Tibial artery (tissue), 4 donors: ENCODE results near the gene HOXC10.

Experiments
- DNase-seq, 2 donors: peaks; one replicate each; pipeline ENCODE4 v3.0.0-alpha.2; 2019
- H3K27ac ChIP-seq, 2 donors: fragments of 200-600 bp; sonication (generic) in 1 of 2; 1 replicate in 1 of 2; 2 replicates in 1 of 2; pipeline ENCODE4 v1.5.1; 2018 to 2019; ENCODE audit warnings: mild to moderate bottlenecking in 1 of 2
- H3K27me3 ChIP-seq, 2 donors: fragments of 200-600 bp; sonication (generic) in 1 of 2; one replicate each; pipeline versions ENCODE4 v1.5.1 to v1.6.0; 2016 to 2019
- H3K36me3 ChIP-seq, 3 donors: fragments of 200-600 bp; sonication (generic) in 2 of 3; one replicate each; pipeline ENCODE4 v1.5.1; 2016 to 2019; ENCODE audit warnings: mild to moderate bottlenecking in 2 of 3
- H3K4me1 ChIP-seq, 4 donors: fragments of 200-600 bp; sonication (generic) in 2 of 4; 1 replicate in 3 of 4; 2 replicates in 1 of 4; pipeline ENCODE4 v1.5.1; 2016 to 2019
- H3K4me3 ChIP-seq, 2 donors: fragments of 200-600 bp; sonication (generic) in 1 of 2; 1 replicate in 1 of 2; 2 replicates in 1 of 2; pipeline ENCODE4 v1.5.1; 2018 to 2019; ENCODE audit warnings: mild to moderate bottlenecking in 2 of 2
- H3K9me3 ChIP-seq, 3 donors: fragments of 200-600 bp; sonication (generic) in 1 of 3; one replicate each; pipeline ENCODE4 v1.5.1; 2016 to 2019
- intact Hi-C: fragments of 100-400 bp; cut with DNase I; formaldehyde crosslinking; loops from one replicate; pipeline ENCODE4 v1.15.0; 2023; ENCODE audit warnings: low total_unique reads
- TF ChIP-seq, protein P1 (sequence below), 2 experiments: fragments of 200-600 bp in 1 of 2; fragments of 450-650 bp in 1 of 2; IDR thresholded peaks; one replicate each; pipeline ENCODE4 v1.5.1; 2017 to 2019; ENCODE audit warnings: antibody characterized with exemption in 2 of 2, mild to moderate bottlenecking in 1 of 2, moderate library complexity in 1 of 2

HOXC10 gene

GRCh38 chr12:53995378-53996239 lies 10.7 kb downstream of the HOXC10 start:
- TF ChIP-seq, protein P1, sequence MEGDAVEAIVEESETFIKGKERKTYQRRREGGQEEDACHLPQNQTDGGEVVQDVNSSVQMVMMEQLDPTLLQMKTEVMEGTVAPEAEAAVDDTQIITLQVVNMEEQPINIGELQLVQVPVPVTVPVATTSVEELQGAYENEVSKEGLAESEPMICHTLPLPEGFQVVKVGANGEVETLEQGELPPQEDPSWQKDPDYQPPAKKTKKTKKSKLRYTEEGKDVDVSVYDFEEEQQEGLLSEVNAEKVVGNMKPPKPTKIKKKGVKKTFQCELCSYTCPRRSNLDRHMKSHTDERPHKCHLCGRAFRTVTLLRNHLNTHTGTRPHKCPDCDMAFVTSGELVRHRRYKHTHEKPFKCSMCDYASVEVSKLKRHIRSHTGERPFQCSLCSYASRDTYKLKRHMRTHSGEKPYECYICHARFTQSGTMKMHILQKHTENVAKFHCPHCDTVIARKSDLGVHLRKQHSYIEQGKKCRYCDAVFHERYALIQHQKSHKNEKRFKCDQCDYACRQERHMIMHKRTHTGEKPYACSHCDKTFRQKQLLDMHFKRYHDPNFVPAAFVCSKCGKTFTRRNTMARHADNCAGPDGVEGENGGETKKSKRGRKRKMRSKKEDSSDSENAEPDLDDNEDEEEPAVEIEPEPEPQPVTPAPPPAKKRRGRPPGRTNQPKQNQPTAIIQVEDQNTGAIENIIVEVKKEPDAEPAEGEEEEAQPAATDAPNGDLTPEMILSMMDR (IDR thresholded peaks at IDR 0.05), result no peak
- H3K4me3 ChIP-seq, result peak overlapping the region; percentile 64 to 76
- intact Hi-C loops, result no loop called here
- peak overlapping the region; percentile 93 to 98 for H3K27ac ChIP-seq
- no peaks in the 10 kb centered on the region for H3K27me3 ChIP-seq
- peaks cover 4 to 64% (median 52%) of the 10 kb centered on the region in 4 donors for H3K4me1 ChIP-seq
- H3K9me3 ChIP-seq, result no peaks in the 10 kb centered on the region
- no peaks in the 10 kb centered on the region for H3K36me3 ChIP-seq
- peak; percentile 76 to 90 for DNase-seq

DNA sequence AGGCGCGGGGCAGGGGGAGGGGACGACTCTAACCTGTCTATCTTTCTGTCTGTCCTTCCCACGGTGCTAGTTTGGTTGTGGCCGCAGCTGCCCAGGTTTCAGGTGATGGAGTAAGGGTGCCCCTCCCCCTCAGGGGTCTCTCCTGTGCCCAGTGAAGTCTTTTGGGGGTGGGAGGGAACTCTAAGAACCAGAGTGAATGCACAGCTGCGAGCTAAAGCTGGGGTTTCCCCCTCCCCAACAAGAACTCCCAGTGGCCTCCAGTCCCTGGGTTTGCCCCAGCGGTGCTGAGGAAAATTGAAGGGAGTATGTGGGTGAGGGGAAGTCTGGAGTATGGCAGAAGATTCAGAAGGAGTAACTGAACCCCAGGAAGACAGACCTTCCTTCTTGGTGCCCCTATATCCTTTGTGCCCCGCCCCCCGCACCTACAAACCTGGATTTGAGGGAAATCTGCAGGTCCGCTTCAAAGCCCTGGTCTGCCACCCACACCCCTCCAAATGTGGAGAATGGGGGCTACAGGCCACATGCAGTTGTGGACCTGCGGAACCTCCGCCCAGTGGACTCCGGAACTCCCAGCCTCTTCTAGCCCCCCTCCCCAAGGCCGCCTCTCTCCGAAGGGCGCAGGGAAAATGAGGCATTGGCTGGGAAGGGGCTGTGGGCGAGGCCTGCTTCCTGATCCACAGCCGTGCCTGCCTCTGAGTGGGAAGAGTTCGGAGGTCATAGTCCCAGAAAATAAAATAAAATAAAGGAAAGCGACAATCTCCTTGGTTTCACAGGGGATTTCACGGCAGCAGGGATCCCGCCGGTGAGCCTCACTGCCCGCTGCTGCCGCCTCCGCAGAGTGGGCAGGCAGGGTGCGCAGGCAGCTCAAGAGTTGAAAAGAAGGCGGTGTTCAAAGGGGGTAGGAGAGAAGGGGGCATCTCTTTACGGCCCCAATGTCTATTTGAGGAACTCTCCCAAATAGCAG lies 11.6 kb downstream of the HOXC10 start:
- intact Hi-C loops, result no loop called here

GRCh38 chr12:53997204-53998109 lies 12.5 kb downstream of the HOXC10 start:
- Histone ChIP-seq H3K27ac (peak overlapping the region; percentile 93 to 98), H3K9me3 (no peaks in the 10 kb centered on the region), H3K27me3 (no peaks in the 10 kb centered on the region), H3K36me3 (no peaks in the 10 kb centered on the region), H3K4me3 (peak overlapping the region; percentile 64 to 76), H3K4me1 (peaks cover 4 to 67% (median 48%) of the 10 kb centered on the region in 4 donors)
- TF ChIP-seq, protein P1 (IDR thresholded peaks at IDR 0.05), result no peak
- intact Hi-C loops, result no loop called here
- DNase-seq, result no peak

More for the DNA sequence above, 11.6 kb downstream of the HOXC10 start:
- Histone ChIP-seq H3K4me1 (peaks cover 4 to 70% (median 53%) of the 10 kb centered on the region in 4 donors), H3K4me3 (peak overlapping the region; percentile 64 to 76), H3K36me3 (no peaks in the 10 kb centered on the region), H3K27me3 (no peaks in the 10 kb centered on the region), H3K9me3 (no peaks in the 10 kb centered on the region), H3K27ac (peak overlapping the region; percentile 93 to 98)
- no peak for DNase-seq
- TF ChIP-seq, protein P1 (IDR thresholded peaks at IDR 0.05), result no peak

DNA sequence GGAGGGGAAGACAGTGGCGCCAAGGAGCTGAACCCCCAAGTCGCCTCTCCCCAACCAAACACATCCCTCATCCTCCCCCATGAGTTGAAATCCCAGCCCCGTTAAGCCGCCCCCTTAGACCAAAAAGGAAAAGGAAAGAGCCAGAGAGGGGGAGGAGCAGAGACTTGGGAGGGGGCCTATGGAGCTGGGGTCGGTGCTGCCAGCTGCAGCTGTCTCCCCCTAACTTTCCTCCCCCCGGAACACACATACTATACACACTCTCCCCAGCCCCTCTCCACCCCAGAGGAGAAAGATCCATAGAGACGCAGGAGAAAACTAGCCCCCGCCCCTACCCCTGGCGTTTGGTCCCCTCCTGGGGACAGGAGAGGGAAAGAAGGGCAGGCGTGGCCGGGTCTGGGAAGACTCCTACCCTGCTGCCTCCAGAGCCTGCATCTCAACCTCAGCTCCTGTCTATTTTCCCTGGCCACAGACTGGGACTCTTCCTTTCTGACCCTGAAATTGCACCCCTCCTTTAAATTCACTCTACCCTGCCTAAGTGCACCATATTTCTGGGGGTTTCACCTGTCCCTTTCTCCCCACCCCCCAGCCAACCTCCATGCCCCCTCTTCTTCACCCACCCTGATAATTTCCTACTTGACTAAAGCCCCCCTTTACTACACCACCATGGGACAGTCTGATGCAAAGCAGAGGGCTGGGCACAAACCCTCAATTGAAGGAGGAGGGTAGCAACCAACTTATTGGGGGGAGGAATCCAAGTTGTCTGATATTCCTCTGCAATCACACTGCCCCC lies 13.4 kb downstream of the HOXC10 start:
- H3K4me3 ChIP-seq, result peak overlapping the region; percentile 64 to 76
- no peak for DNase-seq
- TF ChIP-seq, protein P1 (IDR thresholded peaks at IDR 0.05), result no peak
- H3K9me3 ChIP-seq, result no peaks in the 10 kb centered on the region
- intact Hi-C loops, result no loop called here
- peak overlapping the region; percentile 93 to 98 for H3K27ac ChIP-seq
- peaks cover 4 to 63% (median 43%) of the 10 kb centered on the region in 4 donors for H3K4me1 ChIP-seq
- H3K36me3 ChIP-seq, result no peaks in the 10 kb centered on the region
- H3K27me3 ChIP-seq, result no peaks in the 10 kb centered on the region
